ENCODE data around the gene HOXA4.

The HOXA4 gene

GRCh38 chr7:27130540-27131389, at the start of gene HOXA4:
TSS of gene HOXA4 (minus strand) at chr7:27130757. CDS start at chr7:27130733, 24 bp downstream.
- DNase-seq, result no peak
- peak within 1 kb of the TSS; percentile 42 for H3K4me3 ChIP-seq (ENCODE audit: low read depth, low read length)
- in situ Hi-C loops (cut with HindIII; ENCODE audit: low pct_ligation_motif_present, low sequenced_read_pairs), result no loop called here
- no peaks in the 10 kb centered on the region for H3K36me3 ChIP-seq (replicated peaks)
- TF ChIP-seq CTCF (IDR thresholded peaks at IDR 0.05; ENCODE audit: low read depth, low read length, missing control alignments), result no peak
- H3K27me3 ChIP-seq (replicated peaks), result peaks cover 92% of the 10 kb centered on the region
- no peak within 1 kb of the TSS for H3K27ac ChIP-seq

GRCh38 chr7:27179503-27180430, 49.2 kb upstream of the HOXA4 start:
- Histone ChIP-seq H3K36me3 (replicated peaks) (no peaks in the 10 kb centered on the region), H3K27ac (no peak overlapping the region), H3K4me3 (ENCODE audit: low read depth, low read length) (no peak overlapping the region), H3K27me3 (replicated peaks) (peaks cover 92% of the 10 kb centered on the region)
- peak; percentile 87 for TF ChIP-seq CTCF (IDR thresholded peaks at IDR 0.05; ENCODE audit: low read depth, low read length, missing control alignments)
- no peak for DNase-seq
- in situ Hi-C loops (cut with HindIII; ENCODE audit: low pct_ligation_motif_present, low sequenced_read_pairs), result no loop called here

- no peak for DNase-seq
- H3K27me3 ChIP-seq (replicated peaks), result peaks cover 92% of the 10 kb centered on the region
- H3K4me3 ChIP-seq (ENCODE audit: low read depth, low read length), result no peak overlapping the region
- no peaks in the 10 kb centered on the region for H3K36me3 ChIP-seq (replicated peaks)
- in situ Hi-C loops (cut with HindIII; ENCODE audit: low pct_ligation_motif_present, low sequenced_read_pairs), result no loop called here
- TF ChIP-seq CTCF (IDR thresholded peaks at IDR 0.05; ENCODE audit: low read depth, low read length, missing control alignments), result no peak
- no peak overlapping the region for H3K27ac ChIP-seq
Observed at GRCh38 chr7:27179030-27179429, 48.5 kb upstream of the HOXA4 start.

- DNase-seq, result no peak
- peaks cover 93% of the 10 kb centered on the region for H3K27me3 ChIP-seq (replicated peaks)
- in situ Hi-C loops (cut with HindIII; ENCODE audit: low pct_ligation_motif_present, low sequenced_read_pairs), result no loop called here
- TF ChIP-seq CTCF (IDR thresholded peaks at IDR 0.05; ENCODE audit: low read depth, low read length, missing control alignments), result no peak
- no peak overlapping the region for H3K4me3 ChIP-seq (ENCODE audit: low read depth, low read length)
- no peak overlapping the region for H3K27ac ChIP-seq
- H3K36me3 ChIP-seq (replicated peaks), result no peaks in the 10 kb centered on the region
Observed at GRCh38 chr7:27178366-27178765, 47.8 kb upstream of the HOXA4 start.

GRCh38 chr7:27177795-27178320, 47.3 kb upstream of the HOXA4 start:
- Histone ChIP-seq H3K36me3 (replicated peaks) (no peaks in the 10 kb centered on the region), H3K27ac (no peak overlapping the region), H3K4me3 (ENCODE audit: low read depth, low read length) (no peak overlapping the region), H3K27me3 (replicated peaks) (peaks cover 93% of the 10 kb centered on the region)
- DNase-seq, result no peak
- no peak for TF ChIP-seq CTCF (IDR thresholded peaks at IDR 0.05; ENCODE audit: low read depth, low read length, missing control alignments)
- in situ Hi-C loops (cut with HindIII; ENCODE audit: low pct_ligation_motif_present, low sequenced_read_pairs), result no loop called here
